ENCODE measurements around the gene DPP7. TPM values are rescaled to one million over a fixed set of nuclear protein-coding genes. Genes with fewer than 3 reads are reported as not detected.

The DPP7 gene
- total RNA-seq, result 100 to 1,000 TPM; 357 to 362 TPM
- polyA plus RNA-seq, result 100 to 1,000 TPM; 135 to 206 TPM

GRCh38 chr9:137114613-137115393, at the start of gene DPP7:
Gene DPP7, minus strand, starts transcription at chr9:137114733. Its CDS starts 20 bp downstream, at chr9:137114713.
- H3K27ac ChIP-seq (ENCODE audit: low read depth, low read length), result peak within 1 kb of the TSS; percentile 58
- H3K4me1 ChIP-seq (ENCODE audit: insufficient read depth, low read length), result peaks cover 16% of the 10 kb centered on the region
- Mint-ChIP-seq H3K36me3 (peaks cover 0 to 6% of the 10 kb centered on the region in 2 donors), H3K4me3 (peak within 1 kb of the TSS; percentile 39 to 78 (median 66)), H3K27me3 (no peaks in the 10 kb centered on the region), H3K4me1 (peaks cover 0 to 17% (median 2%) of the 10 kb centered on the region in 4 donors), H3K9me3 (peaks cover 0 to 2% (median 0%) of the 10 kb centered on the region in 8 donors), H3K27ac (peak within 1 kb of the TSS in 4 of 7 donors; percentile 30 to 50 (median 42))
- CTCF ChIA-PET (ENCODE audit: partially characterized antibody), result interaction anchor here (1.0 to 1.4 kb wide), 5 partner anchors 19 to 122 kb away, joined by 3 to 7 read pairs (median 4); partner anchors contain the start of genes CYSRT1, MAN1B1 and RNF224
- no peaks in the 10 kb centered on the region for H3K9me3 ChIP-seq (ENCODE audit: control insufficient read depth in 1 of 2, low read length in 2 of 2)
- intact Hi-C loops (cut with micrococcal nuclease), result loop anchor here (1.0 kb wide), 1 partner anchor 20 kb away; no protein-coding TSS in a partner anchor
- peak within 1 kb of the TSS in 1 of 2 donors; percentile 43 for H3K4me3 ChIP-seq (ENCODE audit: low read length in 2 of 2)
- POLR2A ChIA-PET (ENCODE audit: partially characterized antibody), result interaction anchor here (0.9 to 3.6 kb wide), 11 partner anchors 13 to 126 kb away, joined by 3 to 36 read pairs (median 5); partner anchors contain the start of genes MAN1B1, RNF208, RNF224 and TUBB4B
- no peaks in the 10 kb centered on the region for H3K27me3 ChIP-seq (ENCODE audit: insufficient read depth, low read length)
- H3K36me3 ChIP-seq (ENCODE audit: insufficient read depth, low read length), result no peaks in the 10 kb centered on the region
- peak; percentile 79 to 83 (median 80) for DNase-seq

- peaks cover 1% of the 10 kb centered on the region for H3K4me1 ChIP-seq (ENCODE audit: insufficient read depth, low read length)
- Mint-ChIP-seq H3K27ac (no peak overlapping the region), H3K9me3 (no peaks in the 10 kb centered on the region), H3K27me3 (peaks cover 16 to 23% of the 10 kb centered on the region in 2 donors), H3K4me1 (peaks cover 2 to 12% (median 4%) of the 10 kb centered on the region in 4 donors), H3K4me3 (no peak overlapping the region), H3K36me3 (no peaks in the 10 kb centered on the region)
- H3K27ac ChIP-seq (ENCODE audit: low read depth, low read length), result no peak overlapping the region
- no peak overlapping the region for H3K4me3 ChIP-seq (ENCODE audit: low read length in 2 of 2)
- H3K36me3 ChIP-seq (ENCODE audit: insufficient read depth, low read length), result no peaks in the 10 kb centered on the region
- H3K27me3 ChIP-seq (ENCODE audit: insufficient read depth, low read length), result peaks cover 14% of the 10 kb centered on the region
- DNase-seq, result no peak
- CTCF ChIA-PET (ENCODE audit: partially characterized antibody), result no interaction called here
- POLR2A ChIA-PET (ENCODE audit: partially characterized antibody), result interaction anchor here (1.4 kb wide), 1 partner anchor 77 kb away, joined by 4 read pairs; the partner anchor contains the start of gene TUBB4B
- no peaks in the 10 kb centered on the region for H3K9me3 ChIP-seq (ENCODE audit: control insufficient read depth in 1 of 2, low read length in 2 of 2)
- intact Hi-C loops (cut with micrococcal nuclease), result no loop called here
Observed at GRCh38 chr9:137163805-137164204, 49.3 kb upstream of the DPP7 start.

GRCh38 chr9:137163365-137163715, 48.8 kb upstream of the DPP7 start:
- H3K4me3 Mint-ChIP-seq, result peak overlapping the region in 2 of 8 donors; percentile 15 to 35
- intact Hi-C loops (cut with micrococcal nuclease), result no loop called here
- H3K9me3 Mint-ChIP-seq, result no peaks in the 10 kb centered on the region
- peaks cover 15 to 24% of the 10 kb centered on the region in 2 donors for H3K27me3 Mint-ChIP-seq
- Histone ChIP-seq H3K4me1 (ENCODE audit: insufficient read depth, low read length) (peaks cover 6% of the 10 kb centered on the region), H3K27ac (ENCODE audit: low read depth, low read length) (no peak overlapping the region), H3K9me3 (ENCODE audit: control insufficient read depth in 1 of 2, low read length in 2 of 2) (no peaks in the 10 kb centered on the region), H3K27me3 (ENCODE audit: insufficient read depth, low read length) (peaks cover 18% of the 10 kb centered on the region), H3K36me3 (ENCODE audit: insufficient read depth, low read length) (no peaks in the 10 kb centered on the region), H3K4me3 (ENCODE audit: low read length in 2 of 2) (no peak overlapping the region)
- ChIA-PET POLR2A (ENCODE audit: partially characterized antibody) (interaction anchor here (0.6 to 1.4 kb wide), 4 partner anchors 24 to 78 kb away, joined by 3 to 4 read pairs (median 3); partner anchors contain the start of gene TUBB4B), CTCF (ENCODE audit: partially characterized antibody) (no interaction called here)
- H3K27ac Mint-ChIP-seq, result no peak overlapping the region
- peaks cover 3 to 14% (median 5%) of the 10 kb centered on the region in 4 donors for H3K4me1 Mint-ChIP-seq
- H3K36me3 Mint-ChIP-seq, result no peaks in the 10 kb centered on the region
- no peak for DNase-seq

- Mint-ChIP-seq H3K27ac (no peak overlapping the region), H3K4me1 (peaks cover 5 to 20% (median 10%) of the 10 kb centered on the region in 4 donors), H3K4me3 (peak overlapping the region in 4 of 8 donors; percentile 28 to 54 (median 37)), H3K36me3 (no peaks in the 10 kb centered on the region), H3K27me3 (peaks cover 17 to 30% of the 10 kb centered on the region in 2 donors), H3K9me3 (no peaks in the 10 kb centered on the region)
- ChIA-PET POLR2A (ENCODE audit: partially characterized antibody) (interaction anchor here (0.6 to 1.4 kb wide), 4 partner anchors 25 to 78 kb away, joined by 3 to 4 read pairs (median 3); partner anchors contain the start of gene TUBB4B), CTCF (ENCODE audit: partially characterized antibody) (interaction anchor here (0.5 kb wide), 1 partner anchor 40 kb away, joined by 4 read pairs; no protein-coding TSS in a partner anchor)
- Histone ChIP-seq H3K27ac (ENCODE audit: low read depth, low read length) (no peak overlapping the region), H3K36me3 (ENCODE audit: insufficient read depth, low read length) (no peaks in the 10 kb centered on the region), H3K27me3 (ENCODE audit: insufficient read depth, low read length) (peaks cover 19% of the 10 kb centered on the region), H3K4me1 (ENCODE audit: insufficient read depth, low read length) (peaks cover 6% of the 10 kb centered on the region), H3K4me3 (ENCODE audit: low read length in 2 of 2) (no peak overlapping the region), H3K9me3 (ENCODE audit: control insufficient read depth in 1 of 2, low read length in 2 of 2) (no peaks in the 10 kb centered on the region)
- intact Hi-C loops (cut with micrococcal nuclease), result no loop called here
- peak in 2 of 5 donors; percentile 23 to 25 for DNase-seq
Observed at GRCh38 chr9:137162505-137163364, 48.2 kb upstream of the DPP7 start.

- Mint-ChIP-seq H3K4me3 (no peak overlapping the region), H3K4me1 (peaks cover 5 to 25% (median 14%) of the 10 kb centered on the region in 4 donors), H3K27ac (no peak overlapping the region), H3K36me3 (no peaks in the 10 kb centered on the region), H3K27me3 (peaks cover 17 to 36% of the 10 kb centered on the region in 2 donors), H3K9me3 (no peaks in the 10 kb centered on the region)
- Histone ChIP-seq H3K27ac (ENCODE audit: low read depth, low read length) (no peak overlapping the region), H3K27me3 (ENCODE audit: insufficient read depth, low read length) (peaks cover 16% of the 10 kb centered on the region), H3K9me3 (ENCODE audit: control insufficient read depth in 1 of 2, low read length in 2 of 2) (no peaks in the 10 kb centered on the region), H3K4me1 (ENCODE audit: insufficient read depth, low read length) (peaks cover 14% of the 10 kb centered on the region), H3K4me3 (ENCODE audit: low read length in 2 of 2) (no peak overlapping the region), H3K36me3 (ENCODE audit: insufficient read depth, low read length) (no peaks in the 10 kb centered on the region)
- ChIA-PET CTCF (ENCODE audit: partially characterized antibody) (no interaction called here), POLR2A (ENCODE audit: partially characterized antibody) (interaction anchor here (1.0 kb wide), 1 partner anchor 26 kb away, joined by 3 read pairs; no protein-coding TSS in a partner anchor)
- intact Hi-C loops (cut with micrococcal nuclease), result no loop called here
- DNase-seq, result no peak
Observed at GRCh38 chr9:137161558-137162486, 47.3 kb upstream of the DPP7 start.

GRCh38 chr9:137160716-137161557, 46.4 kb upstream of the DPP7 start:
- peaks cover 19% of the 10 kb centered on the region for H3K4me1 ChIP-seq (ENCODE audit: insufficient read depth, low read length)
- H3K4me3 ChIP-seq (ENCODE audit: low read length in 2 of 2), result no peak overlapping the region
- H3K27me3 Mint-ChIP-seq, result peaks cover 12 to 33% of the 10 kb centered on the region in 2 donors
- peaks cover 9% of the 10 kb centered on the region for H3K27me3 ChIP-seq (ENCODE audit: insufficient read depth, low read length)
- no peaks in the 10 kb centered on the region for H3K9me3 Mint-ChIP-seq
- H3K36me3 Mint-ChIP-seq, result no peaks in the 10 kb centered on the region
- H3K36me3 ChIP-seq (ENCODE audit: insufficient read depth, low read length), result no peaks in the 10 kb centered on the region
- DNase-seq, result no peak
- ChIA-PET CTCF (ENCODE audit: partially characterized antibody) (no interaction called here), POLR2A (ENCODE audit: partially characterized antibody) (no interaction called here)
- intact Hi-C loops (cut with micrococcal nuclease), result no loop called here
- H3K27ac Mint-ChIP-seq, result no peak overlapping the region
- no peak overlapping the region for H3K4me3 Mint-ChIP-seq
- H3K9me3 ChIP-seq (ENCODE audit: control insufficient read depth in 1 of 2, low read length in 2 of 2), result no peaks in the 10 kb centered on the region
- H3K27ac ChIP-seq (ENCODE audit: low read depth, low read length), result no peak overlapping the region
- peaks cover 6 to 22% (median 16%) of the 10 kb centered on the region in 4 donors for H3K4me1 Mint-ChIP-seq

All from CD4-positive, alpha-beta memory T cell (primary cell).